Measurements from ENCODE around the gene GDPD5.

The GDPD5 gene

DNA sequence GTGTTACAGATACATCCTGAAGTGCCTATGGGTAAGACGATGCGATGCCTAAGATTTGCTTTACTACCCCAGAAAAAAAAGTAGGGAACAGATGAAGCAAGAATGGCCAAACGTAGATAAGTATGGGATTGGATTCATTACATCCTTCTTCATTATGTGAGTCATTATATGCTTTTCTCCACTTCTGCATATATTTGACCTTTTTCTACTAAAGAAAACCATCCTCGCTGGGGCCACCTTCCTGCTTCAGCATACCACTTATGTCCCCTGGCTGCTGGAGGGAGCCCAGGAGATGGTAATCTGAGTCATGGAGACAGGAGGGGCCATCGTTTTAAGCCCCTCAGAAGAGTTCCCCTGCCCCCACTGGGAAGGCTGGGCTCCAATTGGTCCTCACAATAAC, 78.3 kb downstream of the GDPD5 start:
- DNase-seq (ENCODE audit: low read depth) = no peak

DNA sequence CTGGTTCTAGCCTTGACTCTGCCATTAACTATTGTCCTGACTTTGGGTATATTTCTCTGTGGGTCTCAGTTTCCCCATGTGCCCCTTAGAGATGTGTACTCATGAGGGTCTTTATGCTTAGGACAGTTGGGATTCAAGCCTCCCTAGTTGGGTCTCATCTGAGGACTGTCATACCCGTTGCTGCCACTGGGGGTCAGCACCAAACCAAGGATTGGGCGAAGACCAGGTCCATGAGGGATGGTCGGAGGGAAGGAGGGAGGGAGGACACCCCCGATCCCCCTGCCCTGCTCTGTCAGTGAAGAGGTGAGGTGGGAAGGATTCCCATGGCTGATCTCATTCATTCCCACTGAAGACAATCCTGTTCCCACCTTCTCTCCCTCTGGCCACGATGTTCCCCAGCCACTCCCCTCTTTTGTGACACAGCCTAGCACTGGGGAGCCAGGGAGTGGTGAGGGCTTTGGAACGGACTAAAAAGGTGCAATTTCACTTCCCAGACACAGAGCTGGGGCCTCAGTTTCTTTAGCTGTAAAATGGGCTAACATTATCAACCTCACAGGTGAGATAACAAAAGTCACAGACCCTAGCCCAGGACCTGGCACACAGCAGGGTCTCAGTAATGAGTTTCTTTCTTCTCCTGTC, 80.3 kb downstream of the GDPD5 start:
- DNase-seq (ENCODE audit: low read depth) = peak; percentile 58

DNA sequence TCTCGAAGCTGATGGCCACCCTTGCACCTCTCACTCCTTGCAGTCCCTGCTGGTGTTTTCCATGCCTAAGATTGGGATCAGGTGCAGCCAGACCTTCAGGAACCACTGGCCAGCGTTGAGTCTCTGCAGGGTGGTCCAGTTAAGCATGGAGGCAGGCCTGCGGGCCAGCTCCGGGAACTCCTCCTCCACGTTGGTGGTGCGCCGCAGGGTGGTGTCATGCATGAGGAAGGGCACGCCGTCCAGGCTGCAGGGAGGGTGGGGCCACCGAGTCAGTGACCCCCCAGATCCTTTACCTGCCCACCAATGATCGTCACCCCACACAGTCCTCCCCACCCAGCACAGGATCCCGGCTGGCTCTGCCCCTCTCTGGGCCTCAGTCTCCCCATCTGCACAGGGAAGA, 82.7 kb downstream of the GDPD5 start:
- DNase-seq (ENCODE audit: low read depth) = no peak

DNA sequence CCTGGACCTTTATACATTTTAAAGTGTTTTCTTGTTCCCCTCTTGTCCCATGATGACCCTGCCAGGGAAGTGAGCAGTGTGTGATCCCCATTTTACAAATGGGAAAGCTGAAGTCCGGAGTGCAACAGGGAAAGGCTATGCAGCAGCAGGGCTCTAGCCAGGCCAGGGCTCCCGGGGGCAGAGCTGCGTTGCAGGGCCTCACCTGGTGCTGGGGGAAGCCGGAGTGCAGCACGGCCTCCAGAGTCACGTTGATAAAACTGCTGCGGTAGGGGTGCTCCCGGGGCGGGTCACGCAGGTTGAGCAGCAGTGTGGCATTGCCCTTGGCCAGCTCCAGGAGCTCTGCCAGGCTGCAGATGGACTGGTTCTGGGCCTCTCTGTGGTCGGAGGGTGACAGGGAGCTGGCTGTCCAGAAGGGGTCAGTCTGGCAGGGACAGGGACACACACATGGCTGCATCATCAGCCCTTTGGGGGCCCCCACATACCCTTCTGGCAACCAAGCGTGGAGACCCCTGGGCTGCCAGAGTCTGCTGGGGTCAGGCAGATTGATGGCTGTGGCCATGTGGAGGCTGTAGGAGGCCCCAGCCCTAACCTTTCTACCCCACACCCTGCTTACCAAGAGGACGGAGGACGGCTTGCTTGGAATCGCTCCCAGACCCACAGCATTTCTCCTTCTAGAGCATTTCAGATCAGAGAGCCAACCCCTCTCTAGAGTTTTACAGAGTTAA, 83.4 kb downstream of the GDPD5 start:
- DNase-seq (ENCODE audit: low read depth) = no peak

DNA sequence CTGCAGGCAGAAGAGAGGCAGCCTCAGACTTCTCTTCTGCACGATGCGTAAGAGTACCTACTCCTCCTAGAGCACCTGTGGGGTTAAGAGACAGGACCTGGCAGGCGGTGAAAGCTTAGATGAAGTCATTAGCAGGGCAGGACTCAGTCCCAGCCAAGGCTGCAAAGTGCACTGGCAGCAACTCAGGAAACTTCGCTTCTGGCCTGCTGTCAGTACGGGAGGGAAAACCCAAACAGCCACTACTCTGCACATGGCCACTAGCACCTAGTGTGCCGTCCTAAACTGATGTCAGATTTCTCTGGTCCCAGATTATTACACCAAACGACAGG, 84.0 kb downstream of the GDPD5 start:
- no peak for DNase-seq (ENCODE audit: low read depth)

DNA sequence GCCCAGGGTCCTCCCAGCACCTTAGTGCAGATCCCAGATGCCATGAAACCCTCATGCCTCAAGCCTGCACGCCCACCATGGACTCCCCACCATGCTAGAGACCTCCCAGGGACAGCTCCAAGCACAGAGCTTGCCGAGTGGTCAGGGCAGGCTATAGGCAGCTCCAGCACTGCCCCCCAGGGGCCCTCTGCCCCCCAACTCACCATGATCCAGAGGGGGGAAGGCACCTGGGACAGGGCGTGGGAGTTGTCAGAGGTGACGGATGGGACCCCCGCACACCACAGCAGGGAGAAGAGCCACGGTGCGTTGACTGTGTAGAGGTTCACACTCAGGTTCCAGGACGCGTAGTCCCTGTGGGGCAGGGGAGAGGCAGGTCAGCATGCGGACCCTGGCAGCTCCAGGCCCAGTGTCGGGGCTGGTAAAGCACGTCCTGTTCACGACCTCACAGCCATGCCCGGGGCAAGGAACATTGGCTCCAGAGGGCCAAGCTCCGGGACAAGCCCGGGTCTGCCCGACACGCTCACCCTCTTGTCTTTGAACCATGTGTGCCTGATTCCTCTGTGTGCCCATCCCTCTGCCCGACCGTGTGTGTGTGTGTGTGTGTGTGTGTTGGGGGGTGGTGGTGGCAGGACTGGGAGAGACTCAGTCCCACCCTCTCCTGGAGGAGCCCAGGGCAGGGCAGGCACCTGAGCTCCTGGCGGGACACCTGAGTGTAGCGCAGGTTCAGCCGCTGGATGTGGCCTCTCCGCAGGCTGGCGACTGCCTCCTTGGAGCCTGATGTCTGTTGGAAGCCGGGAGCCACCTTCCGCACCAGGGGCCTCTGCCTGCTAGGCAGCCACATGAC, 84.6 kb downstream of the GDPD5 start:
- no peak for DNase-seq (ENCODE audit: low read depth)

DNA sequence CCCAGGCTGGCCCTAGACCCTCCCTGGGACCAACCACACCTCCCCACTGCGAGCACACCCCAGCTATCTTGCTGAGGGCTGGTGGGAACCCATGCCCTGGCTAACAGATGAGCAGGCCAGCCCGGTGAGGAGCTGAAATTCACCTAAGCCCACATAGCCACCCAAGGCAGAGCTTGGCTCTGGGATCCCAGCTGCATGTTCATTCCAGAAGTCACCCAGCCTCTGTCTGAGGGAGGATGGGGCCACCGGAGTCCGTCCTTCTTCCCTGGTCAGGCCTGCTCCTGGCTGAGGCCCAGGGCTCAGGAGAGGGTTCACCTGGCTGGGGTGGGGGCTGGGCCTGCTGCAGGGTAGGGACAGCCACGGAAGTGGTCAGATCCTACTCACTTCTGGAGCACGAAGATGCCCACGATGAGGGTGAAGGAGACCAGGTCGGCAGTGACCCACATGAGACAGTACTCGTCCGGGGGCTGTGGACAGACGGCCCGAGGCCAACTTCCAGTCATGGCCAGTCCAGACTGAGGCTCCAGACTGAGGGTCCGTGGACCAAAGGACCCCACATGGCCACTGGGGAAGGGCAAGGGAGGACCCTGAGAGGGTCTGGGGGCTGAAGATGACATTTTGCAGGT, 86.1 kb downstream of the GDPD5 start:
- no peak for DNase-seq (ENCODE audit: low read depth)

DNA sequence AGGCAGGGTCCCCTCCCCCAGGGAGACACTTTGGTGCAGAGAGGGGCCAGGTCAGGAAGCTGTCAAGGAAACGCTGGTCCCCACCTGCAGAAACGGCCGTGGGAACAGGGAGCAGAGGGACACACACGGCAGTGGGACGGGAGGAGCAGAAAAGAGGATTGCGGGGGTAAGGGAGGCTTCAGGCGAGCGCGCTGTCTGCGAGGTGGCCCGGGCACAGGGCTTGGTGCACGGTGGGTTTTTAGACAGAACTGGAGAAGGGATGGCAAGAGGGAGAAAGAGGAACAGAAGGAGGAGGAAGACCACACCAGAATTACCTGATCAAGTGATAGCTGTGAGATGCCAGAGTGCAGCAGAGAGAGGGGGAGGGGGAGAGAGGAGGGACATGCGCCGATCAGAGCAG, 86.7 kb downstream of the GDPD5 start:
- DNase-seq (ENCODE audit: low read depth) = no peak

DNA sequence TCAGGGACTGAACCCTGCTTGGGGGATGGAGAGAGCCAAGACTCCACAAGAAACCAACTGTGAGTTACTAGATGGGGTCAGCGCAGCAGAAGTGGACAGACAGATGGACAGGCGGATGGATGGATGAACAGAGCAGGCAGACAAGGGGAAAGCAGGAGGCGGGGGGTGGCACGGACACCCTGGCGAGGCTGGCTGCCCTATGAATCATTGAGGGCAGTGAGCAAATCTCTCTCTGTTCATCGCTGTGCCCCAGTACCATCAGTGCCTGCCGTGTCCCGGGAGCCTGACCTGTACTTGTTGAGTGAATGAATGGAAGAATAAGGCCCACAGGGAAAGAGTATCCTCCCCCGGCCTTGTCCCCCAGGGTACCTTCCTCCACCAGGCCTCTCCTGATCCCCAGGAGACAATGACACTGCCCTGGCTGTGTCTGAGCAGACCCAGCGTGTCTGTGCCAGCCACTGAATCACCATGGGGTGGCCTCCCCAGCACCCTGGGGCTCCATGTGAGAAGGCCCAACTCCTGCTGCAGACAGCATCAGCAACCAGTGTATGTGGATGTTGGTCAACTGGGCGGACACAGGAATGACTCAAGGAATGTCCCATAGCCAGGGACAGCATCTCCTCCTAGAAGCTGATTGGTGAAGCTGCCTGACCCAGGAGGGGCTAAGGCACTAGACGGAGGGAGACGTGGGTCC, 87.6 kb downstream of the GDPD5 start:
- no peak for DNase-seq (ENCODE audit: low read depth)

DNA sequence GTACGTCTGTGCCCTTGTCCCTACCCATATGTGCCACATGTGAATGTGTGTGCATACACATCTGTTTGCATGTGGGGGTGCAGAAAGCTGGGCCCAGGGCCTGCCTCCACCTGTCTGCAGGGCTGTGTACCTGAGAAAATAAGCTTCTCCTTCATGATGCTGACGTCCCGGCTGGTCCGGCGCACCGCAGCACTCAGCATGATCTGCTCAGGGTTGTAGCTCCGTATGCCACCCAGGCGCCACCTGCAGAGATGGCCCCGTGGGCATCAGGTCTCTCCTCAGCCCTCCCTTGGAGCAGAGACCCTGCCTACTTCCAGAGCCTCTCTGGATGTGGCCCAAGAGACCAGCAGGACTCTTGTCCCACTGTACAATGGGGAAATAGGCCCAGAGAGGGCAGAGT, 88.9 kb downstream of the GDPD5 start:
- no peak for DNase-seq (ENCODE audit: low read depth)

DNA sequence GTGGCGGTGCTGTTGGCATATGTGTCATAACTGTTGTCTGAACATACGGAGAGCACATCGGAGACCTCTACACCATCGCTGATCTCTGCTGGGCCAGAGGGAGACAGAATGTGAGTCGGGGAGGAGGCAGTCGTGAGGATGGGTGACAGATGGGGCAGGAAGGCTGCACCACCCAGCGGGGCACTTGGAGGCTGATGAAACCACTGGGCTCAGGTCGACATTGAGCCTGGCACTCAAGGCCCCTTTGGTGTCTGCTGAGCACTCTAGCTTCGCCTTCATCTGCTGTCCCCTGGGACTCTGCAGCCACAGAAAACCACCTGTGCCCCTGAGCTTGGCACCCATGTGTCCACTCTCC, 90.2 kb downstream of the GDPD5 start:
- no peak for DNase-seq (ENCODE audit: low read depth)

DNA sequence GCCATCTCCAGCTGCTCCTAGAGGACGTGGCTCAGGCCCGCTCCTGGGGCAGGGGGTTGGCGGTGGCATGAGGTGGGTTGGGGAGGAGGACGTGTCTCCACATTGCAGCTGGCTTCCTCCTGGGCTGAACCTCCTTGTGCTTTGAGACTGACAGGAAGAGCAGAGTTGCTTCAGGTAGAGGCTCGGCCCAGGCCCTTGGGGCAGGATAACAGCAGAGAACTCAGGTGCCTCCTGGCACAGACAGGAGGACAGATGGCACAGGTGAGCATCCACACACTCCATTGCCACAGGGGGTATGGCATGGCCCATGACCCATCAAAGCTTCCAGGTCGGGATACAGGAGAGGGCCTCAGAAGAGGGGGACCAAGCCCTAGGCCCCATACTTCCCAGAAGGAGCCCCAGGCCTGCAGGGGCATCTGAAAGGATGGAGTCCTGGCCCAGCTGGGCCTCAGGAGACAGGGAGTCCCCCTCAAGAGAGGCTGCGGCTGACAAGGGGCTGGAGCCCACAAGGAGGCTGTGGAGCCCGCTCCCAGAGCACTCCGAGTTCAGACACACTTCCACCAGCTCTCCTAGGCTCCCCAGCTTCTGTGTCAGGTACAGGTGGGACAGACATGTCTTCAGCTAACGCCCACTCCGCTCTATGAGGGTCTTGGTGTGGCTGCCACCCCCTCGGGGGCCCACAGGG, 90.7 kb downstream of the GDPD5 start:
- no peak for DNase-seq (ENCODE audit: low read depth)

DNA sequence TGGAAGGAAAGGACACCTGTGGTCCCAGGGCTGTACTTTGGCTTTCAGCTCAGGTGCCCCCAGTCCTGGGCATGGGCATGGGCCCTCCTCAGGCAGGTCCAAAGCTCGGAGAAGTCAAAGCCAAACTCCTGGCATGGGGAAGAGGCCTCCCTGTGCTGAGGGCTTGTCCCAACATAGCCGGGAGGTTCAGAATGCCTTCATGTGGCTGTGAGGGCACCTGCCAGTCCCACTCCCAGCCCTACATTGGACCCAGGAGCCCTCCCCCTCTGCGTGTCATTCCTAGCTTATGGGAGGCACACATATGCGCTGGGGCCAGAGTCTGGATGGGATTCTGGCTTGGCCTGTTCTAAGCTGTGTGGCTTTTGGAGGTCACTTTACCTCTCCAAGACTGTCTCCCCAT, 91.7 kb downstream of the GDPD5 start:
- DNase-seq (ENCODE audit: low read depth) = no peak

DNA sequence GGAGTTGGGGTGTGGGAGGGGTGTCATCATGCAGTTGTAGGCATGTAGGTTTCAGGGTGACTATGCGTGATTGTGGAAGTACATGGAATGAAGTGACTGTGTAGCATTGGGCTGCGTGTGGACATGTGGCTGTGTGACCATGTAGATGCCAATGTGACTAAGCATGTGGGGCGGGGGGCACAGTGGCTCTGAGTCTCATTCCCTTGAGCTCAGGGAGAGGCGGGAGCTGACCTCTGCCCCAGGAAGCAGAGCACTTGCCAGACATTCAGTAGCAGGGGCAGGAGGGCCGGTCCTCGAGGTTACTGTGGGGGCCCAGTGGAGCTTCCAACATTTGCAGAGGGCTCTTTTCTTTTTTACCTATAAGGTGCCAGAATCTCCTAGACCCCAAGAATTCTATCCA, 92.3 kb downstream of the GDPD5 start:
- DNase-seq (ENCODE audit: low read depth) = no peak

DNA sequence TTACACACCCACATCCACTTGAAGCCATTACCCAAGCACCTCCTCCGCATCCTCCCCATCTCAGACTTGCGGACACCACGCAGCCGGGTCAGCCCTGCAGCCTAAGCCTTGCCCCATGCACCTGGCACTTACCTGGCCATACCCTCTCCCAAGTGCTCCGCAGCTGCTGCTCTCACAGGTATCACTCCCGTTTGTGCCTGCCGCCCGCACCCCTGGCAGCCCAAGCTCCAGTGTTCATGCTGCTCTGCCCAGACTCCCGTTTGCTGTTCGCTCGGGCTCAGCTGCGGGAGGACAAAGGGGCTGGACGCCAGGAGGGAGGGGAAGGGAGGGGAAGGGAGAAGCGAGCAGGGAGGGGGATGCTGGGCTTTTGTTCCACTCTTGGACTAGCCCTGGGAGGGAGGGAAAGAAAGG, 92.8 kb downstream of the GDPD5 start, which contains the start of gene KLHL35:
TSS of gene KLHL35 (minus strand) at position 293 of the 411 bp plus-strand sequence. CDS start 2,574 bp downstream, outside the sequence.
- DNase-seq (ENCODE audit: low read depth) = no peak

DNA sequence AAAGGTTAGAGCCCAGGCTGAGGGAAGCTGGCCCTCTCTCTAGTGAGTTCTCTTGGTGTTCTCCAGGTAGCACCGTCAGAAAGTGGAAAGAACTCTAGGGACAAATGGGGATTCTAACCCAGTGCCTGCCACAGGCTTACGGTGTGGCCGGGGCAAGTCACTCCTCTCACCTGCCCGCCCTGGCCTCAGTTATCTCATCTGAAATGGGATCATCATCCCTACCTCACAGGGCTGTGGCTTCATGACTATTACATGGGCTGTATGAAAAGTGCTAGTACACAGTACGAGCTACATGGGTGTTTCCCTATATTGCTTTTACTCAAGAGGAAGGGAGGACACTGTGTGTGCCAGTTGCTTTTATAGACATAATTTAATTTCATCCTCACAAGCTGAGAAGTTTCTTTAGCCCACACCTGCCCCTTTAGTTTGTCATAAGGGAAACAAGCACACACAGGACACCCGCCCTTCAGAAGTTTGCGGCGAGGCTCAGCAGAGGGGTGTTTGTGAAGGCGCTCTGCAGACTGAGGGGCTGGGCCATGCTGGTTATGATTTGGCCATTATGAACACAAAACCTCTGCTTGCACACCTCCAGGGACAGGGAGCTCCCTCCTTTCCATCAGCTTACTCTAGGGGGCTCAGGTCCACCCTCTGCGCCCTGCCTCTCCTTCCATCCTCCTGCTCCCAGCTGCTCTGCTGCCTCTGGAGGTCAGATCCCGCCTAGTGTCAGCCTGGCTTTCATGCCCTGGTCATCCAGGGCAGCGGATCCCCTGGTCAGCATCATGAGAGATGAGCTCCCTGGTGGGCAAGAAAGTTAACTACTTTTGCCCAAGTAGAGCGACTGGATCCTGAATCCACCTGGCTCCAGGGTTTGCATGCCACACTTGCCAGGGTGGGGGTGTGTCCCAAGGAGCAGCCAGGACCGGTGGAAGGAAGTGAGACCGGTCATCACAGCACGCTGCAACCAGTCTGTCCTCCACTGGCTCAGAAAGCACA, 93.9 kb downstream of the GDPD5 start:
- DNase-seq (ENCODE audit: low read depth) = no peak

DNA sequence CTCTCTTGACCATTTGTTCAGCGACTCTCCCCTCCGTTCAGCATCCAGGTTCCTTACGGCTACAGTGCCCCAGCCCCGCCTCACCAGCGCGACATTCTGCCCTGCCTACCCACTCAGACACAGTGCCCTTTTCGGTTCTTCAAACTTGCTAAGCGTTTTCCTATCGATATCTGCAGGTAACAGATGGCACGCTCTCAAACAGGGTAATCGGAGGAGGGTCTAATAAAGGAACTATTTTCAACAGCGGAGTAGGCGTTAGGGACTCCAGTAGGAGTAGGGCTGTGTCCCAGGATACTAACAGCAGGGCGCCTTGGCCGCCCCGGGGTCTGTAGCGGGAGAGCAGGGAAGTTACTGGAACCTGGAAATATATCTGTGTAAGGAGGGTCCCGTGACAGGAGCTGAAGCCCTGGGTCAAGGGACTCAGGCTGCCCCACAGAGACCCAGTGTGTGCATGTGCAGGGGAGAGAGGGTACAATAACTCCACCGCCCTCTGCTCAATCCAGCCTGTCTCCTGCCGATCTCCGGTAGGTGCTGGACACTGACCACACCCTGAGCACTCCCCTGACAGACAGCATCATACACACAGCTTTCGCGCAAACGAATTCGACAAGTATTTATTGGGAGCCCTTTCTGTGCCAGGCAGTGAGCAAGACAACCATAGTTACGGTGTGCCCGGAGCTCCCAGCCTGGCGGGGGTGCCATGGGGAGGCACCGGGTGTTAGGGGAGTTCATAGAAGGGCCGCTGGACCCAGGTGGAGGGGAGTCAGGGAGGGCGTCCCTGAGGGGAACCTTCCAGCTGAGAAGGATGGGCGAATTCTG, 94.8 kb downstream of the GDPD5 start:
- no peak for DNase-seq (ENCODE audit: low read depth)

DNA sequence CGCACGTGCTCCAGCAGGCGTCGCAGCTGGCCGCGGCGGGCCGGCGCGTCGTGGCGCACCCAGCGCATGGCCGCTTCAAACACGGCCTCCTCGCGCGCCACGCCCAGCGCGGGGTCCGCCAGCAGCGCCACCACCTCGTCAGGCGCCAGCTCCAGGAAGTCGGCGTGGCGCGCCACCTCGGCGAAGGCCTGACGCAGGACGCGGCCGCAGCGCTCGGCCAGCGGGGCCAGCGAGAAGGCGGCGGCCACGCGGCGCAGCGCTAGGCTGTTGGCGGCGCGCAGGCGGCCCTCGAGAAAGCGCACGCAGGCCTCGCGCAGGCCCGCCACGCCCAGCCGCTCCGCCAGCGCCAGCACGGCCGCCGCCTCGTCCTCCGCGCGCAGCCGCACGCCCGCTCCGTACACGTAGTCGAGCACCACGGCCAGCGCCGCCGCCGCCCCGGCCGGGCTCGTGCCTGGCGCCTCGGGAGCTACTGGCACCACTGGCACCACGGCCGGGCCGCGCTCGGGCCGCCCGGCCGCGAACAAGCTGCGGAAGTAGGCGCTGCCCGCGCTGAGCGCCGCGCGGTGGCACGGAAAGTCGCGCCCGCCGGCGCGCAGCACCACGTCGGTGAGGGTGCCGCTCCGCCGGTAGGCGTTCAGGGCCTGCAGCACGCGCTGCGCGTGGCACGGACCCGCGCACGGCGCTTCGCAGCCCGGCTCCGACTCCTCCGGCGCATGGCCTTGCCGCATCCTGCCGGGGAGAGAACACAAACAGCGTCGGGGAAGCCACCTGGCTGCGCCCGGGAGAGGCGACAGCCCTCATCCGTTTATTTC, 95.6 kb downstream of the GDPD5 start:
- peak; percentile 16 for DNase-seq (ENCODE audit: low read depth)

DNA sequence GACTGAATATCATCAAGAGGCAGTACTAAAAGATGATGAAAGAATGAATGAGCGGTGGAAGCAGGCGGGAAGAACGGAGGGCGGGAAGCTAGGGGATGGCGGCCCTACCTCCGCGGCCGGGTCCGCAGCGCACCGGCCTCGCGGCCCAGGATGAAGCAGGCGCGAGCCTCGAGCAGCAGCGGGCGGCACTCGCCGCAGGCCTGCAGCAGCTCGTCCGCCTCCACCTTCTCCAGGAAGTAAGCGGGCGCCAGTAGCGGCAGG, 96.2 kb downstream of the GDPD5 start:
- DNase-seq (ENCODE audit: low read depth) = no peak

Data from stimulated activated CD8-positive, alpha-beta memory T cell treated with anti-CD3 and anti-CD28 coated beads, Interleukin-12 subunit alpha, Interleukin-12 subunit beta, amount 100 ng/mL, for 1 hour (primary cell).